ENCODE results near the gene PTPRH.

DNA sequence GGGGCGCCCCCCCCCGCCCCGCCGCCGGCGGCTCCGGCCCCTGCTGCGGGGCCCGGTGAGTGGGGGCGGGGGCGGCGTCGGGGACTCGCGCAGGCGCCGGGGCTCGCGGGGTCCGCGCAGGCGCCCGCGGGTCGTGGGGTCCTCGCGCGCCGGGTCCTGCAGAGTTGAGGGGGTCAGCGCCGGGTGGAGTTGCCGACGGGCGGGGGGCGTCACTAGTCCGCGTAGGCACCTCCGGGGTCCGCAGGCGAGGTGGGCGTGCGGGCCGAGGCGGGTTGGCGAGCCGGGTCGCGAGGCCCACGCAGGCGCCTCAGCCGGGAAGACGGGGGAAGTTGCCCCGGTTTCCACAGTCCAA, 49.2 kb upstream of the PTPRH start:
- TF ChIP-seq, protein P1, sequence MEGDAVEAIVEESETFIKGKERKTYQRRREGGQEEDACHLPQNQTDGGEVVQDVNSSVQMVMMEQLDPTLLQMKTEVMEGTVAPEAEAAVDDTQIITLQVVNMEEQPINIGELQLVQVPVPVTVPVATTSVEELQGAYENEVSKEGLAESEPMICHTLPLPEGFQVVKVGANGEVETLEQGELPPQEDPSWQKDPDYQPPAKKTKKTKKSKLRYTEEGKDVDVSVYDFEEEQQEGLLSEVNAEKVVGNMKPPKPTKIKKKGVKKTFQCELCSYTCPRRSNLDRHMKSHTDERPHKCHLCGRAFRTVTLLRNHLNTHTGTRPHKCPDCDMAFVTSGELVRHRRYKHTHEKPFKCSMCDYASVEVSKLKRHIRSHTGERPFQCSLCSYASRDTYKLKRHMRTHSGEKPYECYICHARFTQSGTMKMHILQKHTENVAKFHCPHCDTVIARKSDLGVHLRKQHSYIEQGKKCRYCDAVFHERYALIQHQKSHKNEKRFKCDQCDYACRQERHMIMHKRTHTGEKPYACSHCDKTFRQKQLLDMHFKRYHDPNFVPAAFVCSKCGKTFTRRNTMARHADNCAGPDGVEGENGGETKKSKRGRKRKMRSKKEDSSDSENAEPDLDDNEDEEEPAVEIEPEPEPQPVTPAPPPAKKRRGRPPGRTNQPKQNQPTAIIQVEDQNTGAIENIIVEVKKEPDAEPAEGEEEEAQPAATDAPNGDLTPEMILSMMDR (conservative IDR thresholded peaks at IDR 0.05), result no peak
- no peak for TF ChIP-seq EZH2 (IDR thresholded peaks at IDR 0.05; ENCODE audit: low read depth)

Measured in PC-9 (cell line).